Colon (tissue), 2 donors: ENCODE results near the gene CABP2.
"Not testable (repeated sequence)": the region's sequence is repeated elsewhere in the genome, so short reads cannot be mapped to it uniquely, and the experiment has no call there.

Experiments
- FAIRE-seq: peaks from 2 replicates; lab custom pipeline; 2012; peaks lifted over from hg19 to GRCh38; lab: Jason Lieb, UNC
- donor health status: control.
- donor health status: control.

The CABP2 gene

DNA sequence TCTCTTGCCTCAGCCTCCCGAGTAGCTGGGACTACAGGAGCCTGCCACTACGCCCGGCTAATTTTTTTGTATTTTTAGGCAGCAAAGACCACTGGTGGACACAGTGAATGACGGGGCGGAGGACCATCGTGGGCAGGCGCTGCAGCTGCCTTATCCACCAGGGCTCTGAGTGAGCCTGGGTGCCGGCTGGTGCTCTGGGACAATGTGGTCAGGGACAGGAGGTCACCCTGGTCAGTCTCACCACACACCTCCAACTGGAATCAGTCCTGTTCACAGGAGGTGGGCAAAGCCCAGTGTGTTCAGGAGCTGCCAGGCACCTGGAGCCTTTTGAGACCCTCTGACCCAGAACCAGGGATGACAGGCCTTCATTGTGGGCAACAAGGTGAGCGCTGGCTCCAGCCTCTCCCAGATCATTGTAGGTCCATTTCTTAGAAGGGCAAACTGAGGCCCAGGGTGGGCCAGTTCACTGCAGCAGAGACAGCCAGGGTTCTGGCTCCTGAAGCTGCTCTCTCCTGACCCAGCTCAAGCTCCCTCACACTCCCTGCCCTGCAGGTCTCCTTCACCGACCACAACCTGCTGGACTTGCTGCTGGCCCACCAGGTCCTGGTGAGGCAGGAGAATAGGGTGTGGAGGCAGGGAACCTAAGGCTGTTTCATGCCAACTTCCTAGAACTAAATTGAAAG lies 15.7 kb upstream of the CABP2 start:
- no peak for FAIRE-seq

DNA sequence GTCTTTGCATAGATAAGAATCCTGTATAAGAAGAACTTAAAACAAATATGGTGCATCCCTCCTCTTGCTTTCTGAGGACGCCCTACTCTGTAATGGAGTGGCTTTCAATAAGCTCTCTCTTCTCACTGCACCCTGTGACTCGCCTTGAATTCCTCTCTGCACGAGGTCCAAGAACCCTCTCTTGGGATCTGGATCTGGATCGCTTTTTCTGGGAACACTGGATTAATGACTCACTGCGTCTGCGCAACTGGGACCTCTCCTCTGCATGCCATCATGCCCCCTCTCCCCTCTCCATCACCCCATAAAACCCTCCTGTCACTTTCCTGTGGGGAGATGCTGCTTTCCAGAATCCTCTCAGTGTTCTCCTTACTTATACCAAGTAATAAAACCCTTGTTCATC lies 15.1 kb upstream of the CABP2 start:
- FAIRE-seq: no peak

DNA sequence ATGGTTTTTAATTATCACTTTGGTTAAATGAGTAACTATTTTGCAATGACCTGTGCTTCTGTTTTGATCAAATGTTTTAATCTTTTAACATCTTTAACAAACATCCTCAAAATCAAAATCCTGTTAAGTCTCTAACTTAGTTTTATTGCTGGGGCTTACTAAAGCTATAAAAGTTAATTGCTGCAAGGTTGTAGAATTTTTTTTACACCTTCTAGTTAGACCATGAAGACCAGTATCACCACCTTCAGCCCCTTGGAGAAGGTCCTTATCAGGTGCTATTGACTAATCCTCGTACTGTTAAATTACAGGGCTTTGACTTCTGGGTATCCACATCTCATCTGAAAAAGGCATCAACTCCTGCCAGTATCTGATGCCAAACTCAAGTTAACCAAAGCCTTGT lies 12.3 kb upstream of the CABP2 start:
- FAIRE-seq: no peak

DNA sequence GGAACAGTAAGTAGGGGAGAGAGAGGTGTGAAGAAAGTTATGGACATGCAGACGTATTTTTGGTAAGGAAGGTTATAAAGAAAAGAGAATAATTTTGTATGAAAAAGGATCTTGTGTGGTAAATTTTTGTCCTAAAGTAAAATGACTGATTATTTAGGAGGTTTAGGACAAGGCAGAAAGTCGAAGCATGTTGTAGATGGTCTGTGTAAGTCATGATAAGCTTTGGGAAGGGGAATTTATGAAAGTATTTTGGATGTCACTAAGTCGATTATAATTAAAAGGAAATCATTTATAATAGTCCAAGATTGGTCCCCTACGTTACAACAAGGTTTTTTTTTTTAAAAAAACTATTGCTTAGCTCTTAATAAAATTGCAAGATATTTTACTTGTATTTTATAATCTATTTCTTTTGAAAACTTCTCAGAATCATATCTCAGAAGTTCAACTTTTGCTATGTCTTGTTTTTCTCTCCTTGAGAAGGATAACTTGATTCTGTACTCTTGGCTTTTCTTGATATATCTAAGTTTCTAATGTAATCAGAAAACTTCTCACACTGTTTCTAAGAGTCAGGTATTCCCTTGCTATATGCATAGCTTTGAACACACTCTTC lies 10.9 kb upstream of the CABP2 start:
- FAIRE-seq: no peak

DNA sequence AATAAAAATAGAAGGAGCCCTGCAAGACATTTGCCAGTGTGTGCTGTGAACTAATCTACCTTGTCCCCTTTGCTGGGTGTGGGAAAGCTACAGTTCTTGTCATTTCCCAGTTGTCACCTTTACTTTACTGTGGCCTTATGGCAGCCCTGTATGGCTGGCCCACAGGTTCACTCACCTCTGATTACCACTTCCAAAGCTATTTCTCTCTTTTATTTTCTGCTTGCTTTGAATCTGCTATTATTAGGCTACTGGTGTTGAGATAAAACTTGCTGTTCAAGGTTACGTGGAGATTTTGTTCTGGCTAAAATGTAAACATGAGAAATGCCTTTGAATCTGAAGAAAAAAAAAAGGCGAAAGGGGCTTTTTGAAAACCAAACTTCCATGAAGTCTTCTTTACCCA lies 9.6 kb upstream of the CABP2 start:
- FAIRE-seq: no peak

DNA sequence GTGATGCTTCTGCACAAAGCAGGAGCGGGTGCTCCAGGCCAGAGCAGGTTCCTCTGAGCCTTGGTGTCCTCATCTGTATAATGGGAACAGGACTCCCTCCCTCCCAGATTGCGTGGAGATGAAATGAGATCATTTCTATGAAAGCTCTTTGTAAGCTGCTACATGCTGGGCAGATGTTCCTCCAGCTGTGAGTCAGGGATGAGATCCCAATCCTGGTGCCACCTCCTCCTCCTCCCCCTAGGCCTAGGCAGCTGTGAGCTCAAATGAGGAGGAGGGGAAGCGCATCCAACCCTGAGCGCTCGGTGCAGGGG lies 7.0 kb upstream of the CABP2 start:
- no peak for FAIRE-seq

DNA sequence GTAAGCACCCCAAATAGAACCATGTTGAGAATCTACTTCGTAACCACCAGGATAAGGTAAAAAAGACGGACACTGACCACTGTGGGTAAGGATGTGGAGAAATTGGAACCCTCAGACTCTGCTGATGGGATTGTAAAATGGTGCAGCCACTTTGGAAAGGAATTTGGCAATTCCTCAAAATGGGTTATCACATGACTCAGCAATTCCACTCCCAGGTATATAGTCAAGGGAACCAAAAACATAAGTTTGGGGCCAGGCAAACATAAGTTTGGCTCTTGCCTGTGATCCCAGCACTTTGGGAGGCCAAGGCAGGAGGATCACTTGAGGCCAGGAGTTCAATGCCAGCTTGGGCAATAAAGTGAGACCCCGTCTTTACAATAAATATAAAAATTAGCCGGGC lies 5.1 kb upstream of the CABP2 start:
- FAIRE-seq: no peak

DNA sequence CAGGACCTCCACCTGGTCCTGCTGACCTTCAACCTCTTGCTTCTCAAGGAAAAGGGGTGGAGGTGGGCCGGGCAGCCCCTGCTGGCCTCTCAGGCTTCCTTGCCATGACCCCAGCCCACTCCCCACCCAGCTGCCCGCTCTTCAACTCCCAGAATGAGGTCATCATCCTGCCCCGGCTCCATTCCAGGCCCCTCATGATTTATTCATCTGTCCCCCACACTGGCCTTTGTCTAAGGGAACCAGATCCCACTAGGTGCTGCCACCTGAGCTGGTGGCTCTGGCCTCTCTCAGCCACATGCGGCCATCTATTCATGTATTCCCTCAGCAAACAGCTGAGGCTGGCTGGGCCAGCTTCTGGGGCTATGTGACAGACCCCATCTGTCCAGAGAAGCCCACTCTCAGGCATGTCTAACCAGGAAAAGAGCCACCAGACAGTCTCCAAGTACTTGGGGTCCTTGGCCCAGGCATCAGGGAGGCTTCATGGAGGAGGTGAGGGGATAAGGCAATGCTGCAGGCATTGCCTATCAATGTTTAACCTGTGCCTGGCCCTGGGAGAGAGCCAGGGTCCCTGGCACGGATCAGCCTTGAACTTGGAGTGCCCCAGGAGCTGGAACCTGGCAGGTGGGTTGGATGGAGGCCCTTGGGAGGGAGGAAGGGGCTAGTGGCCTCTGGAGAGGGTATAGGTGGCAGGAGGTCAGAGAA lies 2.2 kb upstream of the CABP2 start:
- FAIRE-seq: no peak

DNA sequence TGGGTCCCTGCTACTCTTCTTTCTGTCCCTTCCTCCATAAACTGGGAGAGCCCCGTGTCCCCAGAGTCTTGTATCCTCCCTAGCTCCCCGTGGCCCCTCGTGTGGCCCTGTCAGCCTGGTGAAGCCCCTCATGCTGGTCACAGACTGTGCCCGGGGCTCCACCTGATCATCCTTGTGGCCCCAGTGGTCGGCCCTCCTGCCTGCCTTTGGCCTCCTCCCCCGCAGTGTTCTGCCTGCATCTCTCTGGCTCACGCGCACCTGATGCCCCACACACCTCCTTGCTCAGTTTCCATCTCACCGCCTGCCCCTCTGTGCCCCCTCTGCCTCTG lies 1.2 kb upstream of the CABP2 start:
- no peak for FAIRE-seq

DNA sequence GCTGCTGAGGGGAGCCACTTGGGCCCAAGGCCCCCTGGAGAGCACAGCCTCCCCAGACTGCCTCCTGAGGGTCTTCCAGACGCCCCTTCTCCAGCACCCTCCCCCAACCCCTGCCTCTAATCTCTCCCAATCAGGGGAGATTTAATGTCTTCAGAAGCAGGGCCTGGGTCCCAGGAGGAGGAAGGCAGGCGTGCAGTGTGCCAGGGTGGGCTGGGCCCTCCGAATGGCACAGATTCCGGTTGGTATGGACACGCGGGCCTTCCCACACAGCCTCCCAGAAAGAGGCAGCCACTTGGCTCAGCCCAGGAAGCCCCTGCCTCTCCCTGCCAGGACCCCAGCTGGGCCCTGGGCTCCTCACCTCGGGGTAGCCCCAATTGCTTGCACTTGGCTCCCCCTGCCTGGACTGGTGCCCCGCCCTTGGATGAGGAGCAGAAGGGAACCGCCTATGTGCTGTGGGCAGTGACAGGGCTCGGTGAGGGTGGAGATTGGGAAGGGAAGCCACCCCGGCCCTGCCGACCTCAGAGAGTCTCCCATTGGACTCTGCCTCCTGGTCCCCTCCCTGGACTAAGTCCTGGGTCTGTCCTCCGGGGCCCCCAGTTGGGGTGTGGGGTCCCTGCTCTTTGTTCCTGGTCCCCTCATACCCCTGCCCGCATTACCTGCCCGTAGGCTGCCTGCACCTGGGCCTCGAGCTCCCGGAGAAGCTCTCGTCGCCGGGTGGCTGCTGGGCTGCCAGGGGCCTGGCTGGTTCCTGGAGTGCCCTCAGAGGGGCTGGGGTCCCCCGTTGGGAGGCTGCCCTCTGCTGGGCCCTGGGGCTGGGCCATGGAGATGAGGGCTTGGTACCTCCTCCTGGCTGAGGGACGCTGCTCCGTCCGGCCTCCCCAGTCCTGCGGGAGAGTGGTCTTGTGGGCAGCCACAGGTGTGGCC lies 572 bp upstream of the CABP2 start:
- no peak for FAIRE-seq

DNA sequence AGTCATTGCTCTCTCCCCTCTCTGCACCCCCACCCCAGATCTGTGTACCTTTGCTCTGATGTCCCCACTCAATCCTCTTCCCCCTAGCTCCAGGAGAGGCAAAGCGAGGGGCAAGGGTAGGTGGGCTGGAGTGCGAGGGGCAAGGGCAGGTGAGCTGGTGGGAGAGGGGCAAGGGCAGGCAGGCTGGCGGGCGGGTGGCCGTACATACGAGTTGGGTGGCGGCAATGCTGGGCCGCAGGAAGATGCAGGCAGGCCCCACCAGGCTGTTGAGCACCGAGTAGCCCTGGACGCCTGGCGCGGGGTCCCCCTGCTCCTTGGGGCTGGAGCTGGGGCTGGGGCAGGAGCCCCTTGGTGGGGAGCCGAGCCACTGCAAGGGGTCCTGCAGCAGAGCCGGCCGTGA lies 908 bp downstream of the CABP2 start:
- FAIRE-seq: no peak

DNA sequence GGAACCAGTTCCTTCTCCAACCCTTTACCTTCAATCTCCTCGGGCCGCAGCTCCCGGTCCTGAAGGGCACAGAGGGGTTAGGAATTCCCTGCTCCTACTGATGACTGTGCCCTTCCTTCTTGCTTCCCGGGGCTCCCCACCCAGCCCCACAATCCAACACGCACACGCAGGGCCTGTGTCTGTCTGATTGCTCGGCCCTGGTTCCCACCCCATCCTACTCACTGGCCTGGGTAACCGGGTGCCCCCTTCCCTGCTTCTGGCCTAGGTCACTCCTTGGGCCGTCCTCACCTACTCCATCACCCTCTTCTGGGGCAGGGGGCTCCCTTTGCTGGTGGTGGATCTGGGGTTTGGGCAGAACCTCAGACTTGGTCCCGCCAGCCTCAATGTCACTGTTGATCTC lies 1.3 kb downstream of the CABP2 start:
- FAIRE-seq: no peak

DNA sequence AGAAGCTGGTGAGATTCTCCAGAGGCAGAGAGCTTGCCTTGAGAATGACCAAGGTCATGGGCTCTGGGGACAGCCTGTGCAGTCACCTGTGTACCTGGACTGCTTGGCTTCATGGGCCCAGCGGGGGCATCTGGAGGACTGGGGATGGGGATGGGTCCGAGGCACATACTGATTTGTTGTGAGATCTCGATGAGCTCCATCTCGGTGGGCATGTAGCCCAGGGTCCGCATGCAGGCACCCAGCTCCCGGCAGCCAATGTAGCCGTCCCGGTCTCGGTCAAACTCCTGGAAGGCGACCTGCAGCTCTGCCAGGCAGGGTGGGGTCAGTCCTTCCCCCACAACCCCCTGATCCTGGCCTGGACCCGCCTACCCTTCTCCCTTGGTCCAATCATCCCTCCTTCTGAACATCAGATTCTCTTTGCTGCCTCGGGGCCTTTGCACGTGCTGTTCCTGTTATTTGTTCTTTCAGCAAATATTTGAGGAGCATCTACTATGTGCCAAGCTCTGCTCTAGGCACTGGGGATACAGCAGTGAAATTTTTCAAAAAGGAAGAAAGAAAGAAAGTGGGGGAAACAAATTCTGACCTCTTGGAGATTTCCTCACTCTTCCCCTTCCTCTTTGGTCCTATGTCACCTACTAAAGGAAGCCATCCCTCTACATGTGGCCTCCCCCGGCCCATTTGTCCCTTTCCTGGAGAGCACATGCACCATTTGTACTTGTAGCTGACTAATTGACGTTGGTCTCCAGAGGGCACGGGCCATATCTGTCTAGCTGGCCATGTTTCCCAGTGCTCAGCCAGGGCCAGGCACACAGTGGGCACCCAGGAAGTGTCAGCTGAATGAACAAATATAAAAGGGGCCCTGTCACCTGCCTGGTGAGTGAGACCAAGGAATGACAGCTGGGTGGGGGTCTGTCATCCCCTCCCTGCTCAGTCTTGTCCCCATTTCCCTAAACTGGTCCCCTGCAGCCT lies 2.1 kb downstream of the CABP2 start:
- FAIRE-seq: no peak

DNA sequence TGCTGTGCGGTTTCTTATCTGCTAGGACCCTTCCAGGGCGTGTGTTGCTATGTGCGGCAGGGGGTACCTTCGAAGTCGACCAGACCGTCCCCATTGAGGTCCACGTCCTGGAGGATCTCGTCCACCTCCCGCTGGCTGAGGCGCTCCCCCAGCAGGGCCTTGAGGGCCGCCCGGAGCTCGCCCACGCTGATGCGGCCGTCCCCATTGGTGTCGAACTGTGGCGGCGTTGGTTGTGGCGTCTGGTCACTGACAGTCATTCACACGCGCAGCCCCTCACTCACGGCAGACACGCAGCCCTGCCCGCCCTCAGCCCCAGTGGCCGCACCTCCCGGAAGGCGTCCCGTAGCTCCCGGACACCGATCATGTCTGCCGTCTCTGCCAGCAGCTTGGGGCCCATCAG lies 3.5 kb downstream of the CABP2 start:
- no peak for FAIRE-seq

DNA sequence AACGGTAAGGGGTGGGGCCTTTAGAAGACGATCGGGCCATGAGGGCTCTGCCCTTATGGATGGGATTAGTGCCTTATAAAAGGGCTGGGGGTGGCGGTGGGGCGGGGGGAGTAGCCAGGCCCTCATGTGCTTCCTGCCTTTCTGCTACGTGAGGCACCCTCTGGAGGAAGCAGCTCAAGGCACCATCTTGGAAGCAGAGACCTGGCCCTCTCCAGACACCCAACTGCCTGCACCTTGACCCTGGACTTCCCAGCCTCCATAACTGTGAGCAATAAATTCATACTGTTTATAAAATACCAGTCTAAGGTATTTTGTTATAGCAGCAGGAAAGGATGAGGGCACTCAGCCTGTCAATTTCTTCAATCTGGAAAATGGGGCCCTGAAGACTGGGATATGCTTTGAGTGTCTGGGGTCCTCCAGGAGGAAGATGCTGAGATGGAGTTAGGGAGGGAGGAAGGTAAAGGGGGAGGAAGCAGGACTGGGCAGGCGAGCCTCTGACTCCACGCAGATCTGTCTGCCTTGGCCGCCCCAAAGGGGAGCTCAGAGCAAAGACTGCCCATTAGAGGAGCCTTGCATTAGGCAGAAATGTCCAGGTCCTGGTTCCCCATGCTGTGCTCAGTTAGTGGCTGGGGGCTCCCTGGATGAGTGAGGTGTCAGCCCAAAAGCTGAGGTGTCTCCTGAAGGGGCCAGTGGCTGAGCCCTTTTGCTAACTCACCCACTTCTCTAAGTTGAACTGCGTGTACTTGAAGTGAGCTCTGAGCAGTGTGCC lies 5.3 kb downstream of the CABP2 start:
- no peak for FAIRE-seq

DNA sequence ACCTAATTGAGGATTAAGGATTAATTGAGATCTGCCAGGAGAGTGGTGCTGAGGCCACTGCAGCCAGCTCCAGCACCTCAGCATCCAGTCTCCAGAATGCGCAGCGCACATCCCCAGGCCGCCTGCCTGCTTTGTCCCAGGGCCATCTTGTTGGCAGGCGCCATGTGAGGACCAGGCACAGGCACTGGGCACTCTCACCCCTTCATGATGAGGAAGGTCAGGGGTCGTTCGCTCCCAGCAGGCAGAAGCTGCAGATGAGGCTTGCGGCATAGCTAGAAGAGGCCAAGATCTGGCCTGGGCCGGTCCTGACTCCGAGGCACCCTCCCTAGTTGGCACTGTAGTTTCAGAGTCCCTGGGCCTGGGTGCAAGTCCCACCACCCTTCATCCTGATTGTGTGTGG lies 6.4 kb downstream of the CABP2 start:
- FAIRE-seq: no peak

DNA sequence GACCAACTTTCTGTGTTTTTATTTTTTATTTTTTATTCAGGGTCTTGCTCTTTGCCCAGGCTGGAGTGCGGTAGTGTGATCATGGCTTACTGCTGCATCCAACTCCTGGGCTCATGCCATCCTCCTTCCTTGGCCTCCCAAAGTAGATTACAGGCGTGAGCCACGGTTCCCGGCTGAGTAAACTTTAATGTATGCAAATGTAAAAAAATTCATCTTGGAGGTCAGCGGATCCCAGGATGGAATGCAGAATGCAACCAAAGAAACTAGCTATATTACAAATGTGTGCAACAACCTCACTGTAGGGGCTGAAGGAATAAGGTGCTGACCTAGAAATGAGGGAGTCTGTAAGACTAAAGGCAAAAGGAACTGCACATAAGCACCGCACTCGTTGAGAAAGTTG lies 9.1 kb downstream of the CABP2 start:
- no peak for FAIRE-seq

DNA sequence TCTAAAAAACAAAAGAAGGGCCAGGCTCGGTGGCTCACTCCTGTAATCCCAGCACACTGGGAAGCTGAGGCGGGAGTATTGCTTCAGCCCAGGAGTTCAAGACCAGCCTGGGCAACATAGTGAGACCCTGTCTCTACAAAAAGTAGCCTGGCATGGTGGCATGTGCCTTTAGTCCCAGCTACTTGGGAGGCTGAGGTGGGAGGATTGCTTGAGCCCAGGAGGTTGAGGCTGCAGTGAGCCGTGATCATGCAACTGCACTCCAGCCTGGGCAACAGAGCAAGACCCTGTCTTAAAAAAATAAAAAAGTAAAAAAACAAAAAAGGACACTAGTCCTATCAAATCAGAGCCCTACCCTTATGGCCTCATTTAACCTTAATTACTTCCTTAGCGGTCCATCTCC lies 11.7 kb downstream of the CABP2 start:
- FAIRE-seq: not testable (repeated sequence)

DNA sequence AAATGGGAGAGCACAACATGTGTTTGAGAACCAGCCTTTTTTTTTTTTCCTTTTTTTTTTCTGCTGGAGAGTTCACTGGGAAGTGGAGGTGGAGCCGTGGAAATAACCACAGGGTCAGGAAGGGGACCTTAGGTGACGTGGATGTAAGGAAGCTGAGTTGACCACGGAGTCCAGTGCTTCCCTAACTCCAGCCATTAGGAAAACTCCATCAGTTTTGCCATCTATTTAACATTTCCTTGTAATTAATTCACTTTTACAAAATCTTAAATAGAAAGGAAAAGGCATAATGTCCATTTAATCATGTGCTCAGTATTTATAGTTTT lies 13.3 kb downstream of the CABP2 start:
- no peak for FAIRE-seq

DNA sequence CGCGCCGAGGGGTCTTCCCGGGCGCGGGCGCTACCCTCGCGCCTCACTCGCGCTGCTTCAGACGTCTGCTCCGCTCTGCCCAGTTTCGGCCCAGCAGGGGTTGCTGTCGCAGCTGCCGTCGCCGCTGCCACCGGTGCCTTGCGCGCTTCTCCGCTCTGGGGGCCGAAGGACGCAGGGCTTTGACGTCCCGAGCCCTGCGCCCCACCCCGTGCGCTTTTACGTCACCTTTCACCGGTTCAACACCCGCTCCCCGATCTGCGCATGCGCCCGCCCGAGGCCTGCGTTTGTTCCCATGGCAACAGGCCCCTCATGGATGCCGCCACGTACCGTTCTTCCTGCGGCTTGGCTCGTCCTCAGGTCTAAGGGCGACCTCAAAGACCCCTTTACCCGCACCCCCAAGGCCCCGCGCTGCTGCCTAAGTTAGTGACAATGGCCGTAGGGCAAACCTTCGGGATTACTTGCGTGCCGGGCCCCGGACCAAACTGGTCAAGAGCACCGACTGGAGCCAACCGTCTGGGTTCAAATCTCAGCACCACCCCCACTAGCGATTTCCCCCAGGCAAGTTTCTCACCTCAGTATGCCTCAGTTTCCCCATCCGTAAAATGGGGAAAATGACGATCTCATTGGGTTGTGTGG lies 14.6 kb downstream of the CABP2 start:
- no peak for FAIRE-seq
